Stimulated activated CD8-positive, alpha-beta memory T cell treated with anti-CD3 and anti-CD28 coated beads, Interleukin-7, amount 100 ng/mL, for 24 hours (primary cell): ENCODE measurements around the gene MUC4.
"Not testable (repeated sequence)": the region's sequence is repeated elsewhere in the genome, so short reads cannot be mapped to it uniquely, and the experiment has no call there.

Experiments used
- DNase-seq: peaks from one replicate; pipeline ENCODE4 v3.0.0-alpha.2; 2020; ENCODE audit warnings: low read depth

Gene MUC4

DNA sequence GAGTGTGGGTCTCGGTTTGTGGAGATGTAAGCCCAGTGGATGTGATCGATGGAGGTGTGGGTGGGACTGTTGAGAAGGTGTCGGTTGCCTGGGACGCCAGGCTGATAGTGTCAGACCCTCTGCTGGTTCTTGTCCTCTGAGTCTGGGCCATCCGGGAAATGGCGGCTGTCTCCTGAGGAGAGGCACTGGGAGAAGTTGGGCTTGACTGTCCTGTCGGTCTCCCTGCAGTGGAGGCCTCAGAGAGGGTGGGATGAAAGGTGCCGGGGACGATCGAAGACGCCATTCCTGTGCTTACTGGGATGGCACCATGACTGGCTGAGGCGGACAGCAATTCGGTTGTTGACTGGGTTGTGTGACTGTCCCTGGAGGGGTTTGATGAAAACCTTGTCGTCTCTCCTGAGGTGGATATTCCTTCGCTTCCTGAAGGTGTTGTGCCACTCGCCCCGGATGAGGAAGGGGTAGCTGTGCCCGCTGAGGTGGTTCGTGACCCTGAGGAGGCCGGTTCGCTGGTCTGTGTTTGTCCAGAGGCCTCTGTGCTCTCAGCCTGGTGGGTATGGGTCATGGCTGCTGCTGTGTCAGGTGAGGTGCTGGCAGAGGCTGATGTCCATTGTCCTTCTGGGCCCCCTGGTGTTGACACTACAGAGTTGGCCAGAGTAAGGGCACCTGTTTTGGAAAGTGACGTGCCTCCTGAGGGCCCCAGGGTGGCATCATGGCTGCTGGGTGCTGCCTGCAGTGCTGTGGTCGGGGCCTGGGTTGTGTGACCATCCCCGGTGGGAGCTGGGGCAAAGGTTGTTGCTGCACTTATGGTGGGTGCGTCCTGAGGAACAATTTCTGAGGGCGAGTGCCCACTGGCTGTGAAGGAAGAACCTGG, 22.8 kb downstream of the MUC4 start:
- DNase-seq = no peak

DNA sequence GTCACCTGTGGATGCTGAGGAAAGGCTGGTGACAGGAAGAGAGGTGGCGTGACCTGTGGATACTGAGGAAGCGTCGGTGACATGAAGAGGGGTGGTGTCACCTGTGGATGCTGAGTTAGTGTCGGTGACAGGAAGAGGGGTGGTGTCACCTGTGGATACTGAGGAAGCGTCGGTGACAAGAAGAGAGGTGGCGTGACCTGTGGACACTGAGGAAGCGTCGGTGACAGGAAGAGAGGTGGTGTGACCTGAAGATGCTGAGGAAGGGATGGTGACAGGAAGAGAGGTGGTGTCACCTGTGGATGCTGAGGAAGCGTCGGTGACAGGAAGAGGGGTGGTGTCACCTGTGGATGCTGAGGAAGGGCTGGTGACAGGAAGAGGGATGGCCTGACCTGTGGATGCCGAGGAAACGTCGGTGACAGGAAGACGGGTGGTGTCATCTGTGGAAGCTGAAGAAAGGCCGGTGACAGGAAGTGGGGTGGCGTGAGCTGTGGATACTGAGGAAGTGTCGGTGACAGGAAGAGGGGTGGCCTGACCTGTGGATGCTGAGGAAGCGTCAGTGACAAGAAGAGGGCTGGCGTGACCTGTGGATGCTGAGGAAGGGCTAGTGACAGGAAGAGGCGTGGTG, 25.8 kb downstream of the MUC4 start:
- DNase-seq = not testable (repeated sequence)

DNA sequence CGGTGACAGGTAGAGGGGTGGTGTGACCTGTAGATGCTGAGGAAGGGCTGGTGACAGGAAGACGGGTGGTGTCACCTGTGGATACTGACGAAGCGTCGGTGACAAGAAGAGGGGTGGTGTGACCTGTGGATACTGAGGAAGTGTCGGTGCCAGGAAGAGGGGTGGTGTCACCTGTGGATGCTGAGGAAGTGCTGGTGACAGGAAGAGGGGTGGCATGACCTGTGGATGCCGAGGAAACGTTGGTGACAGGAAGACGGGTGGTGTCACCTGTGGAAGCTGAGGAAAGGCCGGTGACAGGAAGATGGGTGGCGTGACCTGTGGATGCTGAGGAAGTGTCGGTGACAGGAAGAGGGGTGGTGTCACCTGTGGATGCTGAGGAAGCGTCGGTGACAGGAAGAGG, 27.7 kb downstream of the MUC4 start:
- not testable (repeated sequence) for DNase-seq

DNA sequence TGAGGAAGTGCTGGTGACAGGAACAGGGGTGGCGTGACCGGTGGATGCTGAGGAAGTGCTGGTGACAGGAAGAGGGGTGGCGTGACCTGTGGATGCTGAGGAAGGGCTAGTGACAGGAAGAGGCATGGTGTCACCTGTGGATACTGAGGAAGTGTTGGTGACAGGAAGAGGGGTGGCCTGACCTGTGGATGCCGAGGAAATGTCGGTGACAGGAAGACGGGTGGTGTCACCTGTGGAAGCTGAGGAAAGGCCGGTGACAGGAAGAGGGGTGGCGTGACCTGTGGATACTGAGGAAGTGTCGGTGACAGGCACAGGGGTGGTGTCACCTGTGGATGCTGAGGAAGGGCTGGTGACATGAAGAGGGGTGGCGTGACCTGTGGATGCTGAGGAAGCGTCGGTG, 30.5 kb downstream of the MUC4 start:
- DNase-seq = not testable (repeated sequence)

DNA sequence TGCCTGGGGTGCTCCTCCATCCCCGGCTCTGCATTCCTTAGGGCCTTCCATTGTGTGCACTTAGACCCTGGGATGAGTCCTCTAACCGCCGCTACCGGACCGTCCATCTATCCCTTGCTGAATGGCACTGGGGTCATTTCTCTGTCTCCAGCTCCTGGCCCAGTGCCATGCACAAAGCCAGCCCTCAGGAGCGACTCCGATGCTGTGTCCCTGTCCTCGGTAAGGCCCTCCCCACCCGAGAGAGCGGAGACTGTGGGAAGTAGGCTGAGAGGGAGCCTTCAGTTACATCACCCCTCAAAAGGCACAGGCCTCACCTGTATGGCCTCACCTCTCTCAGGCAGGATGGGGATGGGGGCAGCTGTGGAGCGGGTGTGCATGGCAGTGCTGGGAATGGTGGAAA, 33.8 kb downstream of the MUC4 start:
- no peak for DNase-seq

DNA sequence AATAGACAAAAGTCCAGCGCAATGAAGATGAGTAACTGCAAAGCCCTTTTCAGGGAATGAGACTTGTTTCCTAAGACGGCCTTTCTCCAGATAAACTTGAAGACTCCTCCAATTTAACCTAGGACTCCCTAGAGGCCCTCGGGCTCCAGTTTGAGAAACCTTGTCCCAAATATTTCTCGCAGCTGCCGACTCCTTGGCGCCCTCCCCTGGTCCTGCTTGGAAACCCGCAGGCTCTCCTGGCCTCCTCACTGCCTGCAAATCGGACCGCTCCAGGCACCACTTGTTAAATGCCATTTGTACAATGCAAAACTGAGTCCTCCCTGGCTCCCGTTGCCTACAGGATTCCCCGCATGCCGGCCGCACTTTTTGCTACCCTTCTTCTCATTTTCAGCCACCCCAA, 36.8 kb downstream of the MUC4 start:
- DNase-seq = no peak

DNA sequence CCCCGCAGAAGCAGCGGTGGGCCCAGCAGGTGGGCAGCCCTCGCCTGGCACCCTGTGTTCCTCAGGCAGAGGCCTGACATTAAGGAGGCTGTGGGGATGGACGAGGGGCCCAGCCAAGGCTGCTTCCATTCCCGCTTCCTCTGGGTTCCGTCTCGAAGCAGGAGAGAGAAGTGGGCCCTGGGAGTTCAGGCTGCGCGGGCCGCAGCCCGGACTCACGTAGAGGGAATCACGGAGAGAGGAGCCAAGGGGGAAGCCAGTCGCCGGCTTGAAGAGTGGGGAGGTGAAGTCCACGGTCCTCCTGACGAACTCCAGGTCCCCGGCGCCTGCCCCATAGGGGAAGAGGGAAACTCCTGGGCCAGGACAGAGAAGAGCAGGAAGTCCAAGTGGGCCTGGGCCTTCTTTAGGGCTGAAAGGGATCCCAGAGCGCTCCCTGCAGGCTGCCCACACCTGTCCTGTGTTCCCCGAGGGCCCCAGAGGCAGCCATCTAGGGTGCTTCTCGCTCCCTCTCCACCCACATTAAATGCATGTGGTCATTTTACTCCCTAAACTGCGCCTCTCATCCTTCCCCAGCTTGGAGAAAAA, 37.7 kb downstream of the MUC4 start:
- no peak for DNase-seq

DNA sequence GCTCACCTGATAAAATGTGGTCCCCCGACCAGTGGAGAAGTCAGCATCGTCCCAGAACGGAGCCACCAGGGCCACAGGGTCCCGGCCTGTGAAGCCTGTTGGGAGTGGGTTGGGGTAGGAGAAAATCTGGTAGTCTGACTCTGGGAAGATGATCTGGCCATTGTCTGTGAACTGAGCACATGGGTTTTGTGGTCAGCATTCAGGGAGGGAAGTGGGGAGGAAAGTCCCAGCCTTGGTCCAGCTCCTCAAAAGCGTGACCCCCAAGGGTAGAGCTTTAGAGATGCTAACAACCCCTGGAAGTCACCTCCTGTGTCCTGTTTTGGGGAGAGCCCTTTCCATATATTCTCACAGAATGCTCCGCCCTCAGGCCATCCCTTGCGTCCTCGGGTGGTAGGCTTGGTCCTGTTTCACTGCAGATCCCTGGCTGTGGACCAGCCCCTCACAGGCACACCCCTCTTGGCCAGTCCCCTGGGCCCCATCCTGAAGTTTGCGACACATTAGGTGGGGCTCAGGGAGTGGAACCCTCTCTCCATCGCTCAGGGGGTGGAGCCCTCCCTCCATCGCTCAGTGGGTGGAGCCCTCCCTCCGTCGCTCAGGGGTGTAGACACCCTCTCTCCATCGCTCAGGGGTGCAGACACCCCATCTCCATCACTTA, 40.0 kb downstream of the MUC4 start:
- DNase-seq = no peak

DNA sequence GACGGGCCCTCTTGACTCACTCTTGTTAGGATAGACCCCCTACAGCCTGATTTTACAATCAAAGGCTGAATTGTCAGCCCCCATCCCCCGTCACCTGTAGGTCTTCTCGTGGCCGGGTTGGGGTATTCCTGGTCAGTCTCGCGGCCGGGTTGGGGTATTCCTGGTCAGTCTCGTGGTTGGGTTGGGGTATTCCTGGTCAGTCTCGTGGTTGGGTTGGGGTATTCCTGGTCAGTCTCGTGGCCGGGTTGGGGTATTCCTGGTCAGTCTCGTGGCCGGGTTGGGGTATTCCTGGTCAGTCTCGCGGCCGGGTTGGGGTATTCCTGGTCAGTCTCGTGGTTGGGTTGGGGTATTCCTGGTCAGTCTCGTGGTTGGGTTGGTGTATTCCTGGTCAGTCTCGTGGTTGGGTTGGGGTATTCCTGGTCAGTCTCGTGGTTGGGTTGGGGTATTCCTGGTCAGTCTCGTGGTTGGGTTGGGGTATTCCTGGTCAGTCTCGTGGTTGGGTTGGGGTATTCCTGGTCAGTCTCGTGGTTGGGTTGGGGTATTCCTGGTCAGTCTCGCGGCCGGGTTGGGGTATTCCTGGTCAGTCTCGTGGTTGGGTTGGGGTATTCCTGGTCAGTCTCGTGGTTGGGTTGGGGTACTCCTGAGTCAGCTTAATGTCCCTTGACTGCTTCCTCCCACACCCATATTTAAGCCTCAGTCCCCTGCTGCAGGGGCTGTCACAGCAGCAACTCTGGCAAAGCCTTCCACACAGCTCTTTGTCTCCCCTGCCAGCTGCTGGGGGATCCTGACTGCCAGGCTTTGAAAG, 40.7 kb downstream of the MUC4 start:
- not testable (repeated sequence) for DNase-seq

DNA sequence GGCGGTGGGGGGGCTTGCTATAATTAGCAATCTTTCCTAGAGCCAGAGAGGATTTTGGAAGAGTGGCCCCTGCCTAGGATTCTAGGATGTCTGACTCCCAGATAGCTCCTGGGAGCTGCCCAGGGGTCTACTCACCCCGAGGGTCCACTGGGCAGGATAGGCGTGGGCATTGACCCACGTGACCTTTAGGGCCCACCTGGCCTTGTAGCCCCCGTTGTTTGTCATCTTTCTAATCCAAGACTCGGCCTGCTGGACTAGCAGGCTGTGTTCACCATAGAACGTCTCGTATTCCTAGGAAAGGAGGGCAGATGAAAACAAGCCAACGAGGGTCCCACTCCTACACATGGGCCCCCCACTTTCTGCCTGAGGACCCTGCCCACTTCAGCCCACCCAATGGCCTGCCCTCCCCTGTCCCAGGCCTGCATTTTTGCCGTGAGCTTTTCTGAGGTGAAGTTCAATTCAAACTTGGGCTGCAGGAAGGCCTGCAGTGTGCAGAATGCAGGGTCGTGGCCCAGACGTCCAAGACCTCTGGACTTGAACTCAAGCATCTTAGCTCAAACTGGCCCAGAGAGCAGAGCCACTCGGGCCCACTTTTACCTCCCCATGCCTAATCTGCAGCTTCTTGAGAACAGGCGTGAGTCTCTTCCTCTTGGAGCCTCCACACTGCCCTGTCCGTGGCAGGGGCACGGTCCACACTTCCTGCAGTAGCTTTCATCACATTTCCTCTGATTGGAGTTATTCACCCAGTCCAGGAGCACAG, 41.5 kb downstream of the MUC4 start:
- DNase-seq = no peak

DNA sequence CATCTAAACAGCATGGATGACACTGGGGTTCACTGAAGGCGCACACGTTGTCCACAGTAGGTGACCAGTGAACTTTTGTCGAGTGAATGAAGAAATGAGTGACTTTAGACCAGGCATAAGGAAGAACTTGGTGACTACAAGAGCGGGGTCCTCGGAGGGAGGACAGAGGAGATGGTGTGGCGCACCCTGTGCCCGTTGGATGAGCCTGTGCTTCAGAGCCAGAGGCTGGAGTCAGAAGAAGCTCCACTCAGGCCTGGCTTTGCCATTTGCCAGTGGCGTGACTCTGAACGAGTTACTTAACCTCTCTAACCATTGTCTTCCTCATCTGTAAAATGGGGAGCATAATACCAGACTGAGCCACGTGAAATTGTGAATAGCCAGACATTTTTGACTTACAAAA, 42.2 kb downstream of the MUC4 start:
- no peak for DNase-seq

DNA sequence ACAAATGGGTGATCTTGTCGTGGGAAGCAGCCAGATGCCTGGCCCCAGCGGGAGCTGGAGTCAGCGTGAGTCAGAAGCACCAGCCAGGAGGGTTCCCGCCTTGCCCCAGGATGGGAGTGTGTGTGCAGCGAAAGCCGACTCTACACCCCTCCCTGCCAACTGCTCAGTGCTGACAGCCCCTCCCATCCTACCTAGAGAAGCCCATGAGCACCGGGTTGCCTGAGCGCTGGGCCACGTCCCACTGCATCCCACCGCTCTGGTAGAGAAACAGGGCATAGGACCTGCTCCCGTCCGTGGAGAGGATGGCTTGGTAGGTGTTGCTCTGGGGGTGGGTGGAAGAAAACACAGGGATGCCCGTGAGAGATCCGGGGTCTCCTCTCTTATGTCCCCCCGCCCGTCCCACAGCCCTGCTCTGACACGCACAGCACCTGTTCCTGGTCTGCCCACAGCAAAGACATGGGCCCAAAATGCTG, 42.9 kb downstream of the MUC4 start:
- no peak for DNase-seq

DNA sequence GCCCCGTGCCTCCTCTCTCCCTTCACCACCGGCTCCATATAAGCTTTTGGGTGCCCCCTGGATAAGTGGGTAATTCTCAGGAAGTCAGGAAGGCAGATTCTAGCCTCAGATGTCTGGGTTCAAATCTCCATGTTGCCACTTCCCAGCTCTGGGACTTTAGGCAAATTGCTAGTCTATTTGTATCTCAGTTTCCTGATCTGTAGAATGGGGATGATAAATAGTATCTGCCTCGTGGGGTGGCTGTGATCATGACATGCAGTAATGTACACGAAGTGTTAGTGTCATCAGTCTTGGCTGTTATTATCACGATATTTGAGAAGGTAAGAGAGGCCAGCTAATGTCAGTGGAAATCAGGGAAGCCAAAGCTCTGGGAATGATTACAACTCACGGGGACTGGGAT, 43.3 kb downstream of the MUC4 start:
- DNase-seq = no peak

DNA sequence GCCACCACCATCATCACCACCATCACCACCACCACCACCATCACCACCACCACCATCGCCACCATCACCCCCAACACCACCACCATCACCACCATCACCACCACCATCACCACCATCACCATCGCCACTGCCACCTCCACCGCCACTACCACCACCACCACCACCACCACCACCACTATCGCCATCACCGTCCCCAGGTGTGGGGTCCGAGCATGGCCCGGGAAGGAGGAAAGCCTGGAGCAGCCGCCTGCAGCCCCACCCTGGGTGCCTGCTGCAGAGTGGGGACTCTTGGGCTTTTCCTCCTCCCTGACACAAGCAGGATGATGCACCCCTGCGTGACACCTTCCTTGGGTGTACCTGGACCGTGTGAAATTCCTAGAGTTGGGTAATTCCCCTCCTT, 43.9 kb downstream of the MUC4 start:
- no peak for DNase-seq

DNA sequence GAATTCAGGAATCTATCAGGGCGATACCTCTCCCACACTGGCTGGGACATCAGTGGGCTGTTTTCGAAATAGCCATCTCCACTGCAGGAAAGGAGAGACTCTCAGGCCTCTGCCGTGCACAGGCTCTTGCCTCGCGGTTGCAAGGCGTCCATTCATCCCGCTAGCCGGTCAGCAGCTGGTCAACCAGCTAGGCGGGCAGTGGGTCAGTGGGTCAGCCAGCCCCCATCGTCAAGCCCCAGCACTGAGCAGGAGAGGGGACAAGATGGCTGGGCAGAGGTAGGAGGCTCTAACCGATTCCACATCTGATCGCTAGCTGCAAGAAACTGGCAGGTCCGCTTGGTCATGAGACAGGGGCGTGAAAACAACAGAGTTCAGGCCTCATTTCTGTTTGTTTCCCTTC, 45.1 kb downstream of the MUC4 start:
- DNase-seq = no peak

DNA sequence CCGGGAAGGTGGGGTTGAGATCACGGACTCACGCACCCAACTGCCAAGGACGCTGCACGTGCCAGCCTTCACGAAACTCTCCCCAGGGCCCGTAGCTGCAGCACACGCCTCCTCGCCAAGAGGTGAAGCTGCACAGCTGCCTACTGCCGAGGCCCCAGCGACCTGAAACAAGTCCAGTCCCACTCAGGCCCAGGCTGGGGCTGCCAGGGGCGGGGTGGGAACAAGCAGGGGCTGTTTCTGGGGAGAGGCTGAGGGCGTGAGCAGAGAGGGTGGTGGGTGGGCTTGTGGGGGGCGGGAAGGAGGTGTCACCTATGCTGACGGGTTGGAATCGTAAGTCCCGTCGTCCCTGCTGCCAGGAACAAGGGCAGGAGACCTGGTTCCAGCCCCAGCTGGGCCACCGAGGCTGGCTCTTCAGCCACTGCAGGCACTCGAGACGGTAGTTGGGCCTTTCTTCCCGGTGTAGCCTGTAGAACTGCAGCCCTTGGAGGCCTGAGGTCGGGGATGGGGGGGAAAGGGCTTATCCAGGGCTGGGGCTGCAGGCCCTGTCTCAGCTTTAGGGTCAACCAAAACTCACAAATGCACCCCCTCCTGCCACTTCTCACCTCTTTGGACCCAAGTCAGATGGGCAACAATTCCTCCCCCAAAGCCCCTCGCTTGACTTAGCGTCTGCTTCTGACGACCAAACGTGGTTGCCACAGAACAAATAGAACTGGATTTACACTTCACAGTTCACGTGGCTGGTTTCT, 46.6 kb downstream of the MUC4 start:
- DNase-seq = no peak

DNA sequence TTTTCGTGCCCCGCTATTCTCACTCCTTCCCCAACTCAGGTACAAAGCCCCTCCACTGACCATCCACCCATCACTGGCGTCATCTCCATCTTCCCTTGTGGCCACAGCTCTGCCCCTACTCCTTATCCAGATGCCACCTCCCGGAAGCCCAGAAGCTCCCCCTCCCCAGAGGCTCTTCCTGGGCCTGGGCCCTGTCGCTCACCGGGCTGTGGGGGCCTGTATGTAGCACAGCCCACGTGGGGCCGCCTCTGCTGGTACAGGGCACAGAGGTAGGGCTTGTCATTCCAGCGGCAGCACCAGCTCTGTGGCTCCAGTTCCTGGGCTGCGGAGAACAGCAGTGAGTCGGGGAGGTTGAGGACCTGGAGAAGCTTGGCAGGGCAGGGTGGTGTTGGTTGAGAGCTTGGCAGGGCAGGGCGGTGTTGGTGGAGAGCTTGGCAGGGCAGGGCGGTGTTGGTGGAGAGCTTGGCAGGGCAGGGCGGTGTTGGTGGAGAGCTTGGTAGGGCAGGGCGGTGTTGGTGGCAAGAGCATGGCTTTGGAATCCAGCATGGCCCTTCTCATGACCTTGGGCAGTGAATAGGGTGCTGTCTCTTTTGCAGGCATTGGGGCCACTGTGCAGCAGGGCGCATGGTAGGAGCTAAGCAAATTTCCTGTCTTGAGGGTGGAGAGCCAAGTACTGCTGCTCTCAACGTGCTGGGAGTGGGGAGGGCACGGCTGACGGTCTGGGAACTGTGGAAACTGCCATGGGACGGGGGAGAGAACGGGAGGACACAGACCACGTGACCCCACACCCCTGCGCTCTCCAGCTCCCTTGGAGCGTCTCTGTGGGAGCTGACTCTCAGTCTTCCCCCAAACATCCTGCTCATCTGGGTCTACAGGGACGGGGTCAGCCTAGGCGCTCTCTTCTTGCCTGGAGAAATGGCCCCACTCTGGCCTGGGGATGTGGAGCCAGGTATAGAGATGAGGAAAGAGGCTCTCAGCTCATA, 47.6 kb downstream of the MUC4 start:
- DNase-seq = no peak

DNA sequence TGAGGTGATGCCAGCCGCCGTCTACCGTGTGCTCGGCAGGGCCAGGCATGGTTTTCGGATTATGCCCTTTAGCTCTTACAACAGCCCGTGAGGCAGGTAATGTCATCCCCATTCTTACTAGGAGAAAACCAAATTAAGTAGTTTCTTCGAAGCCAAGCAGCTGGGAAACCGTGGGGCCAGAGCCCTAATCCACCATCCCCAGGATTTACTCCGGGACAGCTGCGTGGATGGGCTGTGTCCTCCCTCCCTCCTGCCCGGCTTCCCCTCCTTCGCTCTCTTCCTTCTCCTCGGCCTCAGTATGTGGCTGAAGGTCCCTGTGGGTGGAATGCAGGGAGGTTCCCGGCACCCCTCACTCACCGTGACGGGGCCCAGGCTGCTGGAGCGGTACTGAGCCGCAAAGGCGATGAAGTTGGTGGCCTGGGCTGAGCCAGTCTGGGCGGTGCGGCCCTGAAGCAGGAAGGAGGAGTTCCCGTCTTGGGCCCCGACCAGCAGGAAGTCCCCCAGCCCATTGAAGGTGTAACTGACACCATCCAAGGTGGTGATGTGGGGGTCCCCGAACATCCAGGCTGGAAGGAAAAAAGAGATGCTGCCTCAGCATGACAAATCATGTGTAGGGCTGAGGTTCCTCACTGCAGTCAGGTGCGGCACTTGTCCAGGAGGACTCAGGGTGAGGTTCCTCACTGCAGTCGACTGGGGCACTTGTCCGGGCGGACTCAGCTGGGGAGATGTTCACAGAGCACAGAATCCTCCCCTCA, 48.5 kb downstream of the MUC4 start:
- DNase-seq = no peak
